HG03565 (cell line): ENCODE measurements around the gene NRBF2.
"Not testable (repeated sequence)": the region's sequence is repeated elsewhere in the genome, so short reads cannot be mapped to it uniquely, and the experiment has no call there.

Source experiments
- ATAC-seq: cut with Tn5 transposase; IDR thresholded peaks from one replicate; pipeline ENCODE4 v1.9.1; 2021; ENCODE audit warnings: mild to moderate bottlenecking, moderate library complexity; ENCODE audit not compliant: unreplicated experiment

The NRBF2 gene

GRCh38 chr10:63133056-63133820 is at the start of gene NRBF2:
NRBF2 (plus strand) TSS chr10:63133328; CDS start chr10:63133471, 143 bp downstream.
- ATAC-seq = peak; percentile 96

- not testable (repeated sequence) for ATAC-seq
Observed at GRCh38 chr10:63083406-63083805, 49.7 kb upstream of the NRBF2 start.

- peak; percentile 88 for ATAC-seq
Observed at GRCh38 chr10:63083904-63084689, 49.0 kb upstream of the NRBF2 start.

- no peak for ATAC-seq
Observed at GRCh38 chr10:63084690-63085382, 48.3 kb upstream of the NRBF2 start.

GRCh38 chr10:63093227-63093626 is 39.9 kb upstream of the NRBF2 start:
- ATAC-seq = no peak

GRCh38 chr10:63094405-63094804 is 38.7 kb upstream of the NRBF2 start:
- no peak for ATAC-seq

- no peak for ATAC-seq
Observed at GRCh38 chr10:63094881-63095280, 38.2 kb upstream of the NRBF2 start.

- no peak for ATAC-seq
Observed at GRCh38 chr10:63099734-63100133, 33.4 kb upstream of the NRBF2 start.

- ATAC-seq = not testable (repeated sequence)
Observed at GRCh38 chr10:63101091-63101490, 32.0 kb upstream of the NRBF2 start.

GRCh38 chr10:63102279-63102883 is 30.7 kb upstream of the NRBF2 start:
- ATAC-seq = not testable (repeated sequence)

GRCh38 chr10:63103178-63103577 is 29.9 kb upstream of the NRBF2 start:
- not testable (repeated sequence) for ATAC-seq

- no peak for ATAC-seq
Observed at GRCh38 chr10:63103971-63104409, 29.1 kb upstream of the NRBF2 start.

GRCh38 chr10:63105225-63106110 is 27.7 kb upstream of the NRBF2 start:
- no peak for ATAC-seq

GRCh38 chr10:63106111-63106755 is 26.9 kb upstream of the NRBF2 start:
- no peak for ATAC-seq

GRCh38 chr10:63107943-63108437 is 25.1 kb upstream of the NRBF2 start:
- ATAC-seq = no peak

- ATAC-seq = no peak
Observed at GRCh38 chr10:63110940-63111339, 22.2 kb upstream of the NRBF2 start.

- no peak for ATAC-seq
Observed at GRCh38 chr10:63114031-63114814, 18.9 kb upstream of the NRBF2 start.

- no peak for ATAC-seq
Observed at GRCh38 chr10:63115732-63116383, 17.3 kb upstream of the NRBF2 start.
